DND-41 (cell line): ENCODE data around the gene NTM.

Source experiments
- EZH2 ChIP-seq: IDR thresholded peaks from 3 replicates; pipeline ENCODE4 v1.6.1; 2012; ENCODE audit warnings: borderline replicate concordance, low read depth, mild to moderate bottlenecking, moderate library complexity, low read length, inconsistent platforms; ENCODE audit not compliant: severe bottlenecking
- TF ChIP-seq, protein P1 (sequence below): IDR thresholded peaks from 2 replicates; pipeline ENCODE4 v1.5.1; 2012; ENCODE audit warnings: borderline replicate concordance, low read length, moderate library complexity, mild to moderate bottlenecking; ENCODE audit not compliant: poor library complexity, severe bottlenecking; ENCODE audit errors: extremely low read depth

GRCh38 chr11:131683666-131684065, 313.3 kb downstream of the NTM start:
- TF ChIP-seq, protein P1, sequence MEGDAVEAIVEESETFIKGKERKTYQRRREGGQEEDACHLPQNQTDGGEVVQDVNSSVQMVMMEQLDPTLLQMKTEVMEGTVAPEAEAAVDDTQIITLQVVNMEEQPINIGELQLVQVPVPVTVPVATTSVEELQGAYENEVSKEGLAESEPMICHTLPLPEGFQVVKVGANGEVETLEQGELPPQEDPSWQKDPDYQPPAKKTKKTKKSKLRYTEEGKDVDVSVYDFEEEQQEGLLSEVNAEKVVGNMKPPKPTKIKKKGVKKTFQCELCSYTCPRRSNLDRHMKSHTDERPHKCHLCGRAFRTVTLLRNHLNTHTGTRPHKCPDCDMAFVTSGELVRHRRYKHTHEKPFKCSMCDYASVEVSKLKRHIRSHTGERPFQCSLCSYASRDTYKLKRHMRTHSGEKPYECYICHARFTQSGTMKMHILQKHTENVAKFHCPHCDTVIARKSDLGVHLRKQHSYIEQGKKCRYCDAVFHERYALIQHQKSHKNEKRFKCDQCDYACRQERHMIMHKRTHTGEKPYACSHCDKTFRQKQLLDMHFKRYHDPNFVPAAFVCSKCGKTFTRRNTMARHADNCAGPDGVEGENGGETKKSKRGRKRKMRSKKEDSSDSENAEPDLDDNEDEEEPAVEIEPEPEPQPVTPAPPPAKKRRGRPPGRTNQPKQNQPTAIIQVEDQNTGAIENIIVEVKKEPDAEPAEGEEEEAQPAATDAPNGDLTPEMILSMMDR = no peak
- no peak for TF ChIP-seq EZH2
